Astrocyte (in vitro differentiated cells and primary cell): ENCODE data around the gene CAPZA2. TPM values are rescaled to one million over a fixed set of nuclear protein-coding genes. Genes with fewer than 3 reads are reported as not detected.

Experiments
- DNase-seq: peaks from one replicate; pipeline ENCODE4 v3.0.0-alpha.2; 2010; ENCODE audit warnings: low read depth
- FAIRE-seq: peaks from 2 replicates; lab custom pipeline; 2011; peaks lifted over from hg19 to GRCh38; lab: Jason Lieb, UNC
- H2AFZ ChIP-seq: 2 replicates; pipeline ENCODE4 v1.6.0; 2012; ENCODE audit warnings: low read depth, low read length, inconsistent platforms
- H3K27ac ChIP-seq: 2 replicates; pipeline ENCODE4 v1.5.1; 2011; ENCODE audit warnings: low read depth, low read length, inconsistent platforms
- H3K27me3 ChIP-seq: 2 replicates; pipeline ENCODE4 v1.6.0; 2011; ENCODE audit warnings: low read length, inconsistent platforms; ENCODE audit not compliant: insufficient read depth
- H3K36me3 ChIP-seq: 2 replicates; pipeline ENCODE4 v1.5.1; 2011; ENCODE audit warnings: low read length, inconsistent platforms; ENCODE audit not compliant: insufficient read depth
- H3K4me1 ChIP-seq: 2 replicates; pipeline ENCODE4 v1.5.1; 2011; ENCODE audit warnings: low read length, inconsistent platforms; ENCODE audit not compliant: insufficient read depth
- H3K4me2 ChIP-seq: 2 replicates; pipeline ENCODE4 v1.6.0; 2012; ENCODE audit warnings: low read length, inconsistent platforms
- H3K4me3 ChIP-seq: 2 replicates; pipeline ENCODE4 v1.5.1; 2011; ENCODE audit warnings: low read depth, mild to moderate bottlenecking, low read length, inconsistent platforms; ENCODE audit not compliant: insufficient read depth
- H3K79me2 ChIP-seq: 2 replicates; pipeline ENCODE4 v1.6.0; 2012; ENCODE audit warnings: mild to moderate bottlenecking, low read length, inconsistent platforms; ENCODE audit not compliant: insufficient read depth
- H3K9ac ChIP-seq: 2 replicates; pipeline ENCODE4 v1.6.0; 2012; ENCODE audit warnings: mild to moderate bottlenecking, low read length, inconsistent platforms
- H3K9me3 ChIP-seq: 2 replicates; pipeline ENCODE4 v1.5.1; 2012; ENCODE audit warnings: low read depth, mild to moderate bottlenecking, low read length, inconsistent platforms; ENCODE audit not compliant: insufficient read depth
- H4K20me1 ChIP-seq: 2 replicates; pipeline ENCODE4 v1.6.0; 2012; ENCODE audit warnings: low read length, inconsistent platforms; ENCODE audit not compliant: insufficient read depth
- H3K27ac Mint-ChIP-seq: one replicate; pipeline ENCODE4 v1.8.0; 2021; ENCODE audit warnings: mild to moderate bottlenecking, mixed read lengths; ENCODE audit not compliant: unreplicated experiment
- H3K27me3 Mint-ChIP-seq: one replicate; pipeline ENCODE4 v1.8.0; 2021; ENCODE audit warnings: low read depth, mixed read lengths; ENCODE audit not compliant: unreplicated experiment
- H3K36me3 Mint-ChIP-seq: one replicate; pipeline ENCODE4 v1.8.0; 2021; ENCODE audit warnings: low read depth, mixed read lengths; ENCODE audit not compliant: unreplicated experiment
- H3K4me1 Mint-ChIP-seq: one replicate; pipeline ENCODE4 v1.8.0; 2021; ENCODE audit warnings: low read depth, mixed read lengths; ENCODE audit not compliant: unreplicated experiment
- H3K4me3 Mint-ChIP-seq: one replicate; pipeline ENCODE4 v1.8.0; 2021; ENCODE audit warnings: mild to moderate bottlenecking, moderate library complexity, mixed read lengths; ENCODE audit not compliant: unreplicated experiment
- H3K9me3 Mint-ChIP-seq: one replicate; pipeline ENCODE4 v1.8.0; 2021; ENCODE audit warnings: mild to moderate bottlenecking, mixed read lengths; ENCODE audit not compliant: unreplicated experiment
- CTCF ChIP-seq: IDR thresholded peaks from 2 replicates; pipeline ENCODE4 v1.5.1; 2011; ENCODE audit warnings: low read depth, mild to moderate bottlenecking, inconsistent platforms, low read length, moderate library complexity; ENCODE audit not compliant: insufficient read depth
- EZH2 ChIP-seq: IDR thresholded peaks from 2 replicates; pipeline ENCODE4 v1.6.1; 2012; ENCODE audit warnings: mild to moderate bottlenecking, low read length, inconsistent platforms; ENCODE audit not compliant: insufficient read depth
- total RNA-seq: library from RNA; stranded (reverse); gene quantifications from 2 replicates; pipeline ENCODE4 v1.2.1, GENCODE V29; 2021

CAPZA2 gene
- total RNA-seq, 1 donor from 2014 or later: 261 TPM

GRCh38 chr7:116840256-116840655 lies 22.1 kb upstream of the CAPZA2 start:
- Mint-ChIP-seq H3K9me3 (peaks cover 2% of the 10 kb centered on the region), H3K27ac (no peak overlapping the region), H3K36me3 (no peaks in the 10 kb centered on the region), H3K4me3 (no peak overlapping the region), H3K4me1 (no peaks in the 10 kb centered on the region), H3K27me3 (peaks cover 5% of the 10 kb centered on the region)
- Histone ChIP-seq H3K9me3 (no peaks in the 10 kb centered on the region), H3K9ac (no peak overlapping the region), H3K27me3 (no peaks in the 10 kb centered on the region), H3K36me3 (no peaks in the 10 kb centered on the region), H3K27ac (no peak overlapping the region), H2AFZ (no peak overlapping the region), H3K4me3 (no peak overlapping the region), H3K79me2 (no peaks in the 10 kb centered on the region), H4K20me1 (no peaks in the 10 kb centered on the region), H3K4me1 (no peaks in the 10 kb centered on the region), H3K4me2 (no peak overlapping the region)
- no peak for TF ChIP-seq EZH2
- no peak for TF ChIP-seq CTCF
- DNase-seq (no peak), FAIRE-seq (no peak)

GRCh38 chr7:116842371-116842770 lies 20.0 kb upstream of the CAPZA2 start:
- H3K4me2 ChIP-seq: no peak overlapping the region
- no peak for TF ChIP-seq CTCF
- TF ChIP-seq EZH2: no peak
- H4K20me1 ChIP-seq: no peaks in the 10 kb centered on the region
- FAIRE-seq (no peak), DNase-seq (no peak)
- Mint-ChIP-seq H3K27me3 (peaks cover 5% of the 10 kb centered on the region), H3K9me3 (peaks cover 2% of the 10 kb centered on the region), H3K4me3 (no peak overlapping the region), H3K36me3 (no peaks in the 10 kb centered on the region), H3K4me1 (no peaks in the 10 kb centered on the region), H3K27ac (no peak overlapping the region)
- no peaks in the 10 kb centered on the region for H3K9me3 ChIP-seq
- no peaks in the 10 kb centered on the region for H3K27me3 ChIP-seq
- H3K79me2 ChIP-seq: no peaks in the 10 kb centered on the region
- no peaks in the 10 kb centered on the region for H3K4me1 ChIP-seq
- no peak overlapping the region for H3K9ac ChIP-seq
- H3K27ac ChIP-seq: no peak overlapping the region
- H3K36me3 ChIP-seq: no peaks in the 10 kb centered on the region
- no peak overlapping the region for H3K4me3 ChIP-seq
- no peak overlapping the region for H2AFZ ChIP-seq

- Histone ChIP-seq H3K9me3 (no peaks in the 10 kb centered on the region), H3K36me3 (no peaks in the 10 kb centered on the region), H3K4me2 (no peak overlapping the region), H3K27ac (no peak overlapping the region), H3K79me2 (no peaks in the 10 kb centered on the region), H2AFZ (no peak overlapping the region), H4K20me1 (no peaks in the 10 kb centered on the region), H3K4me3 (no peak overlapping the region), H3K4me1 (no peaks in the 10 kb centered on the region), H3K27me3 (no peaks in the 10 kb centered on the region), H3K9ac (no peak overlapping the region)
- H3K4me1 Mint-ChIP-seq: no peaks in the 10 kb centered on the region
- no peak overlapping the region for H3K27ac Mint-ChIP-seq
- peaks cover 2% of the 10 kb centered on the region for H3K9me3 Mint-ChIP-seq
- TF ChIP-seq CTCF (no peak), EZH2 (no peak)
- H3K4me3 Mint-ChIP-seq: no peak overlapping the region
- peaks cover 5% of the 10 kb centered on the region for H3K27me3 Mint-ChIP-seq
- DNase-seq (no peak), FAIRE-seq (no peak)
- no peaks in the 10 kb centered on the region for H3K36me3 Mint-ChIP-seq
These were observed 19.0 kb upstream of the CAPZA2 start for GRCh38 chr7:116843378-116843777.
